Measurements from ENCODE around the gene EPHA3.

Gene EPHA3

GRCh38 chr3:89250742-89251141 is 143.3 kb downstream of the EPHA3 start:
- Histone ChIP-seq H3K36me3 (ENCODE audit: control insufficient read depth, insufficient read depth, low read length) (no peaks in the 10 kb centered on the region), H3K9ac (ENCODE audit: low read length) (no peak overlapping the region), H3K4me1 (ENCODE audit: control insufficient read depth, insufficient read depth, low read length) (no peaks in the 10 kb centered on the region), H3K27me3 (ENCODE audit: control insufficient read depth, insufficient read depth, low read length) (no peaks in the 10 kb centered on the region), H3K4me3 (ENCODE audit: low read length) (no peak overlapping the region), H3K27ac (ENCODE audit: low read depth, low read length) (no peak overlapping the region)

GRCh38 chr3:89252016-89252415 is 144.6 kb downstream of the EPHA3 start:
- Histone ChIP-seq H3K4me3 (ENCODE audit: low read length) (no peak overlapping the region), H3K27ac (ENCODE audit: low read depth, low read length) (no peak overlapping the region), H3K27me3 (ENCODE audit: control insufficient read depth, insufficient read depth, low read length) (no peaks in the 10 kb centered on the region), H3K9ac (ENCODE audit: low read length) (no peak overlapping the region), H3K36me3 (ENCODE audit: control insufficient read depth, insufficient read depth, low read length) (no peaks in the 10 kb centered on the region), H3K4me1 (ENCODE audit: control insufficient read depth, insufficient read depth, low read length) (no peaks in the 10 kb centered on the region)

- Histone ChIP-seq H3K9ac (ENCODE audit: low read length) (no peak overlapping the region), H3K27ac (ENCODE audit: low read depth, low read length) (no peak overlapping the region), H3K4me3 (ENCODE audit: low read length) (no peak overlapping the region), H3K27me3 (ENCODE audit: control insufficient read depth, insufficient read depth, low read length) (no peaks in the 10 kb centered on the region), H3K4me1 (ENCODE audit: control insufficient read depth, insufficient read depth, low read length) (no peaks in the 10 kb centered on the region), H3K36me3 (ENCODE audit: control insufficient read depth, insufficient read depth, low read length) (no peaks in the 10 kb centered on the region)
Measured at GRCh38 chr3:89252860-89253259, 145.4 kb downstream of the EPHA3 start.

- no peaks in the 10 kb centered on the region for H3K27me3 ChIP-seq (ENCODE audit: control insufficient read depth, insufficient read depth, low read length)
- H3K9ac ChIP-seq (ENCODE audit: low read length): no peak overlapping the region
- H3K4me1 ChIP-seq (ENCODE audit: control insufficient read depth, insufficient read depth, low read length): no peaks in the 10 kb centered on the region
- H3K4me3 ChIP-seq (ENCODE audit: low read length): no peak overlapping the region
- H3K36me3 ChIP-seq (ENCODE audit: control insufficient read depth, insufficient read depth, low read length): no peaks in the 10 kb centered on the region
- no peak overlapping the region for H3K27ac ChIP-seq (ENCODE audit: low read depth, low read length)
Measured at GRCh38 chr3:89256395-89256794, 149.0 kb downstream of the EPHA3 start.

GRCh38 chr3:89256882-89257281 is 149.5 kb downstream of the EPHA3 start:
- H3K9ac ChIP-seq (ENCODE audit: low read length): no peak overlapping the region
- no peaks in the 10 kb centered on the region for H3K36me3 ChIP-seq (ENCODE audit: control insufficient read depth, insufficient read depth, low read length)
- H3K27me3 ChIP-seq (ENCODE audit: control insufficient read depth, insufficient read depth, low read length): no peaks in the 10 kb centered on the region
- no peak overlapping the region for H3K27ac ChIP-seq (ENCODE audit: low read depth, low read length)
- H3K4me3 ChIP-seq (ENCODE audit: low read length): no peak overlapping the region
- H3K4me1 ChIP-seq (ENCODE audit: control insufficient read depth, insufficient read depth, low read length): no peaks in the 10 kb centered on the region

GRCh38 chr3:89260721-89261120 is 153.3 kb downstream of the EPHA3 start:
- Histone ChIP-seq H3K27me3 (ENCODE audit: control insufficient read depth, insufficient read depth, low read length) (no peaks in the 10 kb centered on the region), H3K4me3 (ENCODE audit: low read length) (no peak overlapping the region), H3K36me3 (ENCODE audit: control insufficient read depth, insufficient read depth, low read length) (no peaks in the 10 kb centered on the region), H3K9ac (ENCODE audit: low read length) (no peak overlapping the region), H3K27ac (ENCODE audit: low read depth, low read length) (no peak overlapping the region), H3K4me1 (ENCODE audit: control insufficient read depth, insufficient read depth, low read length) (no peaks in the 10 kb centered on the region)

- Histone ChIP-seq H3K9ac (ENCODE audit: low read length) (no peak overlapping the region), H3K27me3 (ENCODE audit: control insufficient read depth, insufficient read depth, low read length) (no peaks in the 10 kb centered on the region), H3K36me3 (ENCODE audit: control insufficient read depth, insufficient read depth, low read length) (no peaks in the 10 kb centered on the region), H3K27ac (ENCODE audit: low read depth, low read length) (no peak overlapping the region), H3K4me3 (ENCODE audit: low read length) (no peak overlapping the region), H3K4me1 (ENCODE audit: control insufficient read depth, insufficient read depth, low read length) (no peaks in the 10 kb centered on the region)
Measured at GRCh38 chr3:89261673-89262072, 154.3 kb downstream of the EPHA3 start.

GRCh38 chr3:89262309-89262929 is 155.0 kb downstream of the EPHA3 start:
- H3K9ac ChIP-seq (ENCODE audit: low read length): no peak overlapping the region
- no peaks in the 10 kb centered on the region for H3K36me3 ChIP-seq (ENCODE audit: control insufficient read depth, insufficient read depth, low read length)
- no peaks in the 10 kb centered on the region for H3K4me1 ChIP-seq (ENCODE audit: control insufficient read depth, insufficient read depth, low read length)
- no peak overlapping the region for H3K27ac ChIP-seq (ENCODE audit: low read depth, low read length)
- H3K27me3 ChIP-seq (ENCODE audit: control insufficient read depth, insufficient read depth, low read length): no peaks in the 10 kb centered on the region
- H3K4me3 ChIP-seq (ENCODE audit: low read length): no peak overlapping the region

GRCh38 chr3:89264037-89264560 is 156.7 kb downstream of the EPHA3 start:
- Histone ChIP-seq H3K27me3 (ENCODE audit: control insufficient read depth, insufficient read depth, low read length) (no peaks in the 10 kb centered on the region), H3K9ac (ENCODE audit: low read length) (no peak overlapping the region), H3K4me1 (ENCODE audit: control insufficient read depth, insufficient read depth, low read length) (no peaks in the 10 kb centered on the region), H3K27ac (ENCODE audit: low read depth, low read length) (no peak overlapping the region), H3K36me3 (ENCODE audit: control insufficient read depth, insufficient read depth, low read length) (no peaks in the 10 kb centered on the region), H3K4me3 (ENCODE audit: low read length) (no peak overlapping the region)

GRCh38 chr3:89266074-89266473 is 158.7 kb downstream of the EPHA3 start:
- H3K4me1 ChIP-seq (ENCODE audit: control insufficient read depth, insufficient read depth, low read length): no peaks in the 10 kb centered on the region
- H3K36me3 ChIP-seq (ENCODE audit: control insufficient read depth, insufficient read depth, low read length): no peaks in the 10 kb centered on the region
- H3K9ac ChIP-seq (ENCODE audit: low read length): no peak overlapping the region
- no peak overlapping the region for H3K4me3 ChIP-seq (ENCODE audit: low read length)
- no peaks in the 10 kb centered on the region for H3K27me3 ChIP-seq (ENCODE audit: control insufficient read depth, insufficient read depth, low read length)
- no peak overlapping the region for H3K27ac ChIP-seq (ENCODE audit: low read depth, low read length)

GRCh38 chr3:89268059-89268458 is 160.6 kb downstream of the EPHA3 start:
- Histone ChIP-seq H3K9ac (ENCODE audit: low read length) (no peak overlapping the region), H3K4me3 (ENCODE audit: low read length) (no peak overlapping the region), H3K4me1 (ENCODE audit: control insufficient read depth, insufficient read depth, low read length) (no peaks in the 10 kb centered on the region), H3K27me3 (ENCODE audit: control insufficient read depth, insufficient read depth, low read length) (no peaks in the 10 kb centered on the region), H3K27ac (ENCODE audit: low read depth, low read length) (no peak overlapping the region), H3K36me3 (ENCODE audit: control insufficient read depth, insufficient read depth, low read length) (no peaks in the 10 kb centered on the region)

- Histone ChIP-seq H3K27me3 (ENCODE audit: control insufficient read depth, insufficient read depth, low read length) (no peaks in the 10 kb centered on the region), H3K9ac (ENCODE audit: low read length) (no peak overlapping the region), H3K36me3 (ENCODE audit: control insufficient read depth, insufficient read depth, low read length) (no peaks in the 10 kb centered on the region), H3K4me1 (ENCODE audit: control insufficient read depth, insufficient read depth, low read length) (no peaks in the 10 kb centered on the region), H3K27ac (ENCODE audit: low read depth, low read length) (no peak overlapping the region), H3K4me3 (ENCODE audit: low read length) (no peak overlapping the region)
Measured at GRCh38 chr3:89270201-89270600, 162.8 kb downstream of the EPHA3 start.

GRCh38 chr3:89275001-89275400 is 167.6 kb downstream of the EPHA3 start:
- H3K4me3 ChIP-seq (ENCODE audit: low read length): no peak overlapping the region
- no peaks in the 10 kb centered on the region for H3K36me3 ChIP-seq (ENCODE audit: control insufficient read depth, insufficient read depth, low read length)
- H3K9ac ChIP-seq (ENCODE audit: low read length): no peak overlapping the region

More at GRCh38 chr3:89275001-89275400, 167.6 kb downstream of the EPHA3 start:
- Histone ChIP-seq H3K27ac (ENCODE audit: low read depth, low read length) (no peak overlapping the region), H3K27me3 (ENCODE audit: control insufficient read depth, insufficient read depth, low read length) (no peaks in the 10 kb centered on the region), H3K4me1 (ENCODE audit: control insufficient read depth, insufficient read depth, low read length) (no peaks in the 10 kb centered on the region)

Measured in rectal smooth muscle tissue (tissue), 1 donor.